Skeletal muscle cell (primary cell): ENCODE measurements around the gene TMEM108.
A peak's percentile ranks its signal among the peaks of the same experiment; 100 is the strongest.

ENCODE experiments used
- DNase-seq: peaks from one replicate; pipeline ENCODE4 v3.0.0-alpha.2; 2010; ENCODE audit warnings: low read depth
- H3K4me3 ChIP-seq: 2 replicates; pipeline ENCODE4 v1.5.1; 2011; ENCODE audit warnings: low read depth, mild to moderate bottlenecking, control low read depth, low read length, moderate library complexity

The TMEM108 gene

GRCh38 chr3:133050891-133051290, 12.7 kb downstream of the TMEM108 start:
- DNase-seq, result no peak
- no peak overlapping the region for H3K4me3 ChIP-seq

DNA sequence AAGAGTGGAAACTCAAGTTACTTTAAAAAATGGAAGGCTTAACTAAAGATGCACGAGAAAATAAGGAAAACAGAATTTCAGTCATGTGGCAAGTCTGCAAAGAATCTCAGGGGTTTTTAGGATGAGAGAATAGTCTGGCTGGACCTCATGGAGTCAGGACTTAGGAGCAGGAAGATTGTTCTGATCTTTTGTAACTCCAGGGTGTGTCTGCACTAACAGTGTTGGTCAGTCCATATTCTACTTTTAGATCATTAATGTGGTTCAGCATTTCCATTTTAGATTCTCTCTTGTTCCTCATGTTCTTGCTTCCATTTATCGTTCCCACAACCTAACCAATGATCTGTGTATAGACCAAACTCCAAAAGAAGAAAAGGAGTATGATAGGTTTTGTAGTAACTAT, 15.3 kb downstream of the TMEM108 start:
- no peak for DNase-seq
- H3K4me3 ChIP-seq, result no peak overlapping the region

- no peak overlapping the region for H3K4me3 ChIP-seq
- DNase-seq, result no peak
Measured at GRCh38 chr3:133054586-133054985, 16.4 kb downstream of the TMEM108 start.

DNA sequence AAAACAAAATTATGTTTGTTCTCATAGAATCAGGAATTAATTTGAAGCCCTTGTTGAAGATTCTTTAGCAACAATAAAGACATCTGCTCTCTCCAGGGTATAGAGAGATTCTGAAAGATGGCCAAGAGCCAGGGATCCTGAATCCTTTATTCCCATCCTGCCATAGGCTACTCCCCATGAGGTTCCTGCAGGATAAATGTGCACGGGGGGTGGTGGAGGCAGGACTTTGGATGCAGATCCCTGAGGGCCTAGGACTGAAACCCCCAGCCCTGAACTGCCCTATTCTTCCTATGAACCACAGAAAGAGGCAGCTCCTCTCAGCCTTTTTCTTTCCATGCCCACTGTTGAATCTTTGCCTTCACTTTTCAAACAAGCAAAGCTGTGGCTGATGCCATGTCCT, 17.1 kb downstream of the TMEM108 start:
- H3K4me3 ChIP-seq, result no peak overlapping the region
- DNase-seq, result no peak

DNA sequence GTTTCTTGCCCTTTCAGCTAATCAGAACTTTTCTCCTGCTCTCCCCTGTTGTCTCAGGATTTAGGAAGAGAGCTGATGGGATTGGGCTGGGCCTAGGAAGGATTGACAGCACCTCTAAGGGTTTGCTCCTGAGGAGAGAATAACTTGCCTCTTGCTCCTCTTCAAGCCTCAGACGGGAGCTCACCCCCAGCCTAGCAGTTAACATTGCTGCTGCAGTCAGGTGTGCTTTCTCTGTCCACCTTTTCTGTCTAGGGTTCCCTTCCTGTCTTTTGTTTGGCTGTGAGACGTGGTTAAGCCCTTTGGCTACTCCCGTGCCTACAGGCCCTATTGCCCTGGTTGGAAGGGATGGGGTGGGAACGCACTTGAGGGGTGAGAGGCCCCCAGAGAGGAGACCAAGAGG, 20.1 kb downstream of the TMEM108 start:
- no peak for DNase-seq
- H3K4me3 ChIP-seq, result no peak overlapping the region

- no peak overlapping the region for H3K4me3 ChIP-seq
- no peak for DNase-seq
Measured at GRCh38 chr3:133058831-133059230, 20.6 kb downstream of the TMEM108 start.

DNA sequence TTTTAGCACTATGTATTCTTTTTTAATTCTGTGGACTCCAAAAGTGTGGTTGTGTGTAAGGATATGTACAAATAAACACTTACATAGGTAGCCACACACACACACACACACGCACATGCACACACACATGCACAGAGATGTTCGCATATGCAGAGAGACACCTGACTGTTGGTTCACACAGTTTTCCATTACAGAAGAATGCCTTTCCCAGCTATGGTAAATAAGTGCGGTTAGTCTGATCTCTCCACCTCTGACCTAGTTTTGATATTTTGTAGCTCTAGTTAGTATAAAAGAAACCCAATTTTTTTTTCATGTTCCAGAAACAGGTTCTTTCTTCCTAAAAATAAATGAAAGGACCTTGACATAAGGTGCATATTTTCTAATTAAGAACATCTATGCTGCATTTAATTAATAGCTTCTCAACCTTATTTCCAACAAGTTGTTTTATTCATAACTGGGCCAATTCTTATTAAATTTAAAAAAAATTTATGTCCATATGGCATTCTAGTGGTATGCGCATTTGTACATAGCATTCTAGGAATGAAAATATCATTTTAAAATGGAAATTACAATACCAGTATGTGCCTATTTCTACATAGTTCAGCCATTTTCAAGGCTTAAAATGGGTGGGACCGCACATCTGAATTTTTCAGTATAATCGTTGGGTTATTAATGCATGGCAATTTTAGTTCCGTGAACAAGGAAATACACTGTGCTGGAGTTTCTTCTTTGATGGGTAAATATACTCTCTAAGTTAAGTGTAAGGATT, 27.2 kb downstream of the TMEM108 start:
- no peak overlapping the region for H3K4me3 ChIP-seq
- DNase-seq, result no peak

- no peak for DNase-seq
- no peak overlapping the region for H3K4me3 ChIP-seq
Measured at GRCh38 chr3:133066026-133066425, 27.8 kb downstream of the TMEM108 start.

DNA sequence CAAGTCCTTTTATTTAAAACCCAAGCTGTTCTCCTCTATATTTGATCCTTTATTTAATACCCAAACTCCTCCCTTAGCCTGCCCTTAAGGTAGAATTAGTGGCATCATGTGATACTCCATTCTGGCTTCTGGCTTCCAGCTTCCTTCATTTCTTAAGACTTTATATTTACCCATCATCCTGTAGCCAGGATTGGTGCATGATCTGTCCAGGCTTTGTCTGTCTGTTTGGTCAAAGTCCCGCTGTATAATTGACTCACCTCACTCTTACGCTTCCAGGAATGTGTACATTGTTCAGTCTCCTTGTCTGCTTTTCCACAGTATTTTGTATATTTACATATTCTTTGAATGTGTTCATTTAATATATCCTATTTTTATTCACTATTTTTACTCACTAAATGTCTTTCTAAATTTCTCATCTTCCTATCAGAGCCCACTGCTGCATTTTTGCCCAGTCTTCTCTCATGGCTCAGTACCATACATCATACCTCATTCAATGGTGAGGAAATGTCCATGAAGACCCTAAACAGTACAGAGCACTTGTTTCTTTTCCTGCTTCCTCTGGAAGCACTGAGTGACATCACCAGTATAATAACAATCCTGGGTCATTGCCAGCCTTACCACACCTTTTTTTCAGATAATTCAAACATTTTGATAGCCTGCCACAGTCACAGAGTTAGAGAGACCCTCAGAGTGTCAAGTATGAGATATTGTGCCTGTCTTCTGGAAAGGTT, 31.5 kb downstream of the TMEM108 start:
- no peak for DNase-seq
- no peak overlapping the region for H3K4me3 ChIP-seq

- DNase-seq, result no peak
- H3K4me3 ChIP-seq, result no peak overlapping the region
Measured at GRCh38 chr3:133074977-133075376, 36.8 kb downstream of the TMEM108 start.

GRCh38 chr3:133077688-133078087, 39.5 kb downstream of the TMEM108 start:
- no peak for DNase-seq

DNA sequence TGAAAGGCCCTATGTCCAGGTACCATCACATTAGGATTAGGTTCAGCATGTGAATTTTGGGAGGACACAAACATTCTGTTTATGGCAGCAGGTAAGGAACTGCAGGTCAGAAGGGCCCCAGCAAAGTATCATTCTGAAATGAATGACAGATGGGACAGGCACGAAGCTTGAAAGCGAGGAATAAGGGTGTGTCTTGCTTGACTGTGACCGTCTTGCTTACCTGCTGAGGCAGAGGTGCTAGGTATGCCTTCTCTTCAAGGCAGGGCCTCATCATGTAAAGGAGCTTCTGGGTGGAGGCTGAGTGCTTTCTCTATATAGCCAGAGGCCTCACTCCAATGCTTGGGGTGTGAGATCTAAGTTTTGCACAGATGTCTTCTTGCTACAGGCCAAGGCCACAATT, 41.4 kb downstream of the TMEM108 start:
- DNase-seq, result no peak
- H3K4me3 ChIP-seq, result no peak overlapping the region

More at GRCh38 chr3:133077688-133078087, 39.5 kb downstream of the TMEM108 start:
- no peak overlapping the region for H3K4me3 ChIP-seq

GRCh38 chr3:133081016-133081415, 42.8 kb downstream of the TMEM108 start:
- DNase-seq, result no peak
- no peak overlapping the region for H3K4me3 ChIP-seq

DNA sequence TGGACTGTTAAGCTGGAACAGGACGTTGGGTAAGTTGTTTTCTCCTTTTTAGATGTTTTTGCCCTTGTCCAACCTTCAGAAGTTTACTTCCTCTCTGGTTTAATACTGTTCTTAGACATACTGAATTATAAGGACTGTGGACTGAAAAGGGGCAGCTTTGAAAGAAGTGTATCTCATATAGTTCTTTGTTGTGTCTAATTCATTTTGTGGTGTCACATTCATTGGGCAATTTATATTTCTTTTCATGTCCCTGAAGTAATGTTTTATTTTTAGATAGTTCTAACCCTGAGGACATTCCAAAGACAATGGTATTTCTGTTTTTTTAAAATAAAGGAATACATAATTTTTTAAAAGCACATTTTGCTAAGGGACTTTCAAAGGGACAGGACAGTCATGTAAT, 45.2 kb downstream of the TMEM108 start:
- H3K4me3 ChIP-seq, result no peak overlapping the region
- no peak for DNase-seq

GRCh38 chr3:133089906-133090485, 51.8 kb downstream of the TMEM108 start:
- no peak for DNase-seq
- no peak overlapping the region for H3K4me3 ChIP-seq

GRCh38 chr3:133092681-133093080, 54.5 kb downstream of the TMEM108 start:
- H3K4me3 ChIP-seq, result no peak overlapping the region
- DNase-seq, result no peak

- no peak overlapping the region for H3K4me3 ChIP-seq
- DNase-seq, result no peak
Measured at GRCh38 chr3:133093366-133093765, 55.2 kb downstream of the TMEM108 start.

DNA sequence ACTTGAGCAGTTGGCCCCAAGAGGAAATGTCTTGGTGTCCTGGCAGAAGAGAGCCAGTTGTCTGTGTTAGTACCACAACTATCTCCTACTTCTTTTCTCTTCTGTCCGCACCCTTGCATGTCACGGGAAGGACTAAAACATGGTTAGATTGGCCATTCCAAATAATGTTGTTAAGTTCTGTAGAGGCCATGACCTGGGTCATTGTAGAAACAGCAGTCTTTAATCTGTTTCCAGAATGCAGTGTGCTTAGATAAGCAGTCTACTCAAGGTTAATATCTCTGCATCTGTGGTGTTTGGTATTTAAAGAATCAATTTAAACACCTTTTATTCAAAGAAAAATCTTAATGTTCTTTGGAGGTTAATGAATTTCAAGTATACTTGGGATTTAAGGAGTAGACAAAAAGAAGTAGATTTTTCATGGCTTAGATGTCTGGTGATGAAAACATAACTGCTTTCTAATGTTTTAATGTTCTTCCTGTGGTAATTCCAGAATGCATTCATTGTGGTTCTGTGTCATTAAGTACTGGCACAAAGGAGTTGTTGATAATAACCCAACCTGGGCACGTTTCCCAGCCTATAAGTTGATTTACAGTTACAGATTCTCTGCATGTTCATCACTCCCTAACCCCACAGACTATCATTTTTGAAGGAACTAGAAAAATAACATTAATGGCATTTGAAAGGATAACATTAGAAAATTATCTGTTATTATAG, 58.9 kb downstream of the TMEM108 start:
- no peak overlapping the region for H3K4me3 ChIP-seq
- peak; percentile 12 for DNase-seq

DNA sequence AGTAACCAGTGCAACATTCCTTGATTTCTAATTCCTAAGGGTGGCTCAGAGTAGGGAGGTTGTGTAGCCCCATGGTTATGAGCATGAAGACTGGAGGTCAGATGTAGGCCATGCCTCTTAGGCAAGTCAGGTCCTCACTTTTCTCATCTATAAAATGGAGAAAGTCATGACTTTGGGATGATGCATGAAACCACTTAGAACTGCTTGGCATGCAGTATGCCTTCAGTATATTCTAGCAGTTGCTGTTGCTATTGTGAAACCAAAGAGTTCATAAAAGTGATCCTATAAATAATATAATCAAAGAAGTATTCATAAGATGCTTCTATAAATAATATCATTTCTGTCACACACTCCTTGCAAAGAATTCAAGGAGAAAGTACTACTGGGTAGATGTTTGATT, 65.5 kb downstream of the TMEM108 start:
- H3K4me3 ChIP-seq, result no peak overlapping the region
- no peak for DNase-seq

DNA sequence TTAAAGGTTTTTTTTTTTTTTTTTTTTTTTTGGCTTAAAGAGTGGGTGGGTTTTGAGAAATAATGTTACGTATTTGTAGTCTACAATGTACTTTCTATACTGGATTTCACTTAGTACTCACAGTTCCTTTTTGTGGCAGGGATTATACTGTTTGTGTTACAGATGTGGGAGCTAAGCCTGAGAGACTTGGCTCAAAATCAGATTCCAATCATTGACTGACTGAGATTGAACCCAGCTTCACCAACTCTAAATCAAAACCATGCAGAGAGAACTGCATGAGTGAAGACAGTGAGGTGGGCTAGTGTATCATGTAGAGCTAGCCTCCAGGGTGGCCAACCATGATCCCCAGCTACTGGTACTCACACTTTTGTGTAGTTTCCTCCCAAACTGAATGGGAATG, 68.0 kb downstream of the TMEM108 start:
- H3K4me3 ChIP-seq, result no peak overlapping the region
- no peak for DNase-seq
